GM21723 (cell line): Measurements from ENCODE around the gene KRT79.
"Not testable (repeated sequence)": the region's sequence is repeated elsewhere in the genome, so short reads cannot be mapped to it uniquely, and the experiment has no call there.

ENCODE experiments used
- ATAC-seq: cut with Tn5 transposase; IDR thresholded peaks from one replicate; pipeline ENCODE4 v1.9.1; 2021; ENCODE audit warnings: mild to moderate bottlenecking, moderate library complexity; ENCODE audit not compliant: unreplicated experiment

KRT79 gene

DNA sequence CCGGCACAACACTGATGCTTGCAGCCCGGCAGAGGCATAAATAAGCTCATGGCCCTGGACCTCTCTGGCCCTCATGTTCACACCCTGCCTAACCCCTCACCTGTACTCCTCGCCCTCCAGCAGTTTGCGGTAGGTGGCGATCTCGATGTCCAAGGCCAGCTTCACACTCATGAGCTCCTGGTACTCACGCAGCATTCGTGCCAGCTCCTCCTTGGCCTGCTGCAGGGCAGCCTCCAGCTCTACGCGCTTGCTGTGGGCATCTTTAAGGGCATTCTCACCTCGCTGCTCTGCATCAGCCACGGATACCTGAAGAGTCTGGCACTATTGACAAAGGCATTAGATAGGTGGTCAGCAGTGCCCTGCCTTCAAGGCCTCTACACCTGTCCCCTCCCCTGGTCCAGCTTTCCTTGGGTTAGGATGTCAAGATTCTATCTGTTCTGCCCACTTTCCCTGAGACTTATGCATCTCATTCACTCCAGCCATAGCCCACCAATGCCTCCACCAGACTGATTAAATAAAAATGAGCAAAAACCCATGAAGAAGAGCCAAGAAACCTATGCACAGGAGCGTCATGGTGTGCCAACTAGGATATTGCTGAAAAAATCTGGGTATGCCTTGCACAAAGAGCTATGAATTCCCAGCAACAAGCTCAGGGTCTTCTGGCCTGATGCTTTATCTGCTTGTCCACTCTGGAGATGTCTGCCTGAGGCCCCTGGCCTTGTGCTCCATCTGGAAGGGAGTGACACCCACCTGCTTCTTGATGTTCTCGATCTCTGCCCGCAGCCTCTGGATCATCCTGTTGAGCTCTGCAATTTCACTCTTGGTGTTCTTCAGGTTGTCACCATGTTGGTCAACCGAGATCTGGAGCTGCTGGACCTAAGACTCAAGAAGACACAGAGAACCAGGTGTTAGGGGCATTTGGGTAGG, 26.3 kb downstream of the KRT79 start:
- no peak for ATAC-seq

DNA sequence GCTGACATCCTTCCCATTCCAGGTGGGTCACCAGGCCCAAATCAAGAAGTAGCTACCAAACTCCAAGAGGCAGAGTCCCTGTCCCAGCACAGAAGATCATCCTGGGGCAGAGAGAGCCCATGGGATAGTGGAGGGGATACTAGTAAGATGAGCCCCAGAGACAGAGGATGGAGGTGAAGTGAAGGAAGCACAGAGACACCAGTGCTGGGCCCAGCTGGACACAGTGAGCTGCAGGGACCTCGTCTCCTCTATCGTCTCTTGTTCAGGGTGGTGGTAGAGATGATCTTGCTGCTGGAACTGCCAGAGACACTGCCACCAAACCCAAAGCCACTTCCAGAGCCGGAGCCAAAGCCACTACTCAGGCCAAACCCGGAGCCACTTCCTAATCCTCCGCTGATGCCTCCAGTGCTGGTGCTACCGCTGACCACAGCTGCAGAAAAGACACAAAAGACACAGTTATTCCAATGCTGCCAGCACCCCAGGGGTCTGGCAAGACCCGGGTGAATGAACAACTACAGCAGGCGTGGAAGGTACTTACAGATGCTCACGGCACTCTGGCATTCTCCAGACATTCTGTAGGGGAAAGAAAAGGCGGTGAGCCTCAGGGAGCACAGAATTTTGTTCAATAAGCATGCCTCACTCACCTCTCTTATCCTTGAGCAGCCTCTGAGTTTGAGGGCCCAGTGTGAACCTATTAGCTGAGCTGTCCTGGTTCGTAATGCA, 27.1 kb downstream of the KRT79 start:
- no peak for ATAC-seq

GRCh38 chr12:52806169-52806811, 27.8 kb downstream of the KRT79 start:
- no peak for ATAC-seq

DNA sequence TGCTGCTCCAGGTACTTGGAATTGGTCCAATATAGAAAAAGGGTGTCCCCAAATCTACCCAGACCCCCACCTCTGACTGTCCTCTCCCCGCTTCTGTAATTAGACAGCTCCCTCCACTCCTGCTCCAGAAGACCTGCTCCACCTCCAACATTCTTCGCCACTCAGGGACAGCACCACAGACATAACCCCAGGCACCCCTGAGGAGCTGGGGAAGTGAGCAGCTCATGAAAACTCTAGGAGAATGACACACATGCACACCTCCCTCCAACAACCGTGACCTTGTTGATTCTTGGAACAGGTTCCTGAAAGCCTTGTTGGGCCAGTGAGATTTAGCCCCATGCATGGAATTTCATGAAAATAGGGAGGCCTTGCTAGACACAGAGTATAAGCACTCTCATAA, 28.4 kb downstream of the KRT79 start:
- no peak for ATAC-seq

GRCh38 chr12:52805000-52805399, 29.1 kb downstream of the KRT79 start:
- no peak for ATAC-seq

DNA sequence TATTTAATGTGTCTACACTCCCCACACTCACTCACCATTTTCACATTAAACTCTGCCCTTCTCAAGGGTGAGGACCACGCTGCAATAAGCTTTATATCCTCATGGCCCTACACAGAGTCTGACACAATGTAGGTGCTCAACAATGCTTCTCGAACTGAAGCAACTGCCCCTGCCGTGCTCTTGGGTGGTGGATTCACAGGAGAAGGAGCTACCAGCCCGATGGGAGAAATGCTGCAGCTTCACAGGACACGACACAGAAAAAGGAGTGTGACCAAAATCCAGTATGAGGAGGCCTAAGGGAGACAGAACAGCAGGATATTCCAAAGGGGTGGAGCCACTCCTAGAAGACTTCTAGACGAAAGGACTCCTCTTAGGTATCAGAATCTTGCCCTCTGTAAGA, 31.7 kb downstream of the KRT79 start:
- no peak for ATAC-seq

DNA sequence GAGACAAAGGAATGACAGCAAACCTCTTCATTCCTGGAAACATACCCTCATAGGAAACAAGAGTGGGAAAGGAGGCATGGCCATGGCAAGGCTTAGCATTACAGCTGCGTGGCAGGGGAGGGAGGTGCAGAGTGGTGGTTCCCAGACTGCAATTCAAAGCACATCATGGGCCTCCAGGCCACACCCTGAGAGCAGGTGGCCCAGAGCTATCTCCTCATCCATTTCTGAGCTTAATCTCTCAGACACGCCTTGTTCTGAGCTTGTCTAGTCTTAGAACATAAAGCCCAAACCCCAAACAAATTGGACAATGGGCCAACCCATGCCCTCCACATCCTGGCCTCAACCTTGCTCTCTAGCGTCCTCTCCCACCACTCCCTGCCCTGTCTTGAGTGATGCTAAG, 32.3 kb downstream of the KRT79 start:
- ATAC-seq, result no peak

GRCh38 chr12:52800259-52800917, 33.7 kb downstream of the KRT79 start:
- ATAC-seq, result no peak

DNA sequence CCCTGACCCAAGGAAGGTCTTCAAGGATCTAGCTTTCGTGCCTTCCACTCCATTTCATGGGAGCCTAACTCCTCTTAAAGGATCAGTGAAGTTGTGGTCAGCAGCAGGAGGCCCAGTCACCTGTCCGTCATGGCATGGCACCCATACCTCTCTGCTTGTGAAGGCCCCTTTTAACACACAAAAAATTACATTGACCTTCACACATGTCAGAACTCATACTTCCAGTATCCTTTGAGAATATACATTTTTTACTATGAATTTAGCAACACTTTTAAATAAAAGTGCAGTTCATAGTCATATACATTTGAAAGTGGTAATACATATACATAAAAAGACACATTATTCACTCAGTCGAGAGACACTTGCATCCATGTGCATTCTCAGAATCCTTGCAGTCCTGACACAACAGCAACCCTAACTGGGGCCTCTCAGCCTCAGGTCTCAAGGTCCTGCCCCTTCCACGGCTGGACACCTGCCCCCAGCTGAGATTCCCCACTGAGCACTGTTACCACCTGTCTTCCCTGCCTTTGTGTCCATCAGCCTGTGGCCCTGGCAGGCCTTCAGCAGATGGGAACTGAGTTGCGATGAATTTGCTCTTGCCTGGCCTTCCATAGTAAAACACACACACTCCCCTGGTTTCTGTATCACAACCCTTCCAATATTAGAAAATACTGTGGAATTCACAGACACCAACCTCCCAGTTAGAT, 34.5 kb downstream of the KRT79 start:
- ATAC-seq, result no peak

DNA sequence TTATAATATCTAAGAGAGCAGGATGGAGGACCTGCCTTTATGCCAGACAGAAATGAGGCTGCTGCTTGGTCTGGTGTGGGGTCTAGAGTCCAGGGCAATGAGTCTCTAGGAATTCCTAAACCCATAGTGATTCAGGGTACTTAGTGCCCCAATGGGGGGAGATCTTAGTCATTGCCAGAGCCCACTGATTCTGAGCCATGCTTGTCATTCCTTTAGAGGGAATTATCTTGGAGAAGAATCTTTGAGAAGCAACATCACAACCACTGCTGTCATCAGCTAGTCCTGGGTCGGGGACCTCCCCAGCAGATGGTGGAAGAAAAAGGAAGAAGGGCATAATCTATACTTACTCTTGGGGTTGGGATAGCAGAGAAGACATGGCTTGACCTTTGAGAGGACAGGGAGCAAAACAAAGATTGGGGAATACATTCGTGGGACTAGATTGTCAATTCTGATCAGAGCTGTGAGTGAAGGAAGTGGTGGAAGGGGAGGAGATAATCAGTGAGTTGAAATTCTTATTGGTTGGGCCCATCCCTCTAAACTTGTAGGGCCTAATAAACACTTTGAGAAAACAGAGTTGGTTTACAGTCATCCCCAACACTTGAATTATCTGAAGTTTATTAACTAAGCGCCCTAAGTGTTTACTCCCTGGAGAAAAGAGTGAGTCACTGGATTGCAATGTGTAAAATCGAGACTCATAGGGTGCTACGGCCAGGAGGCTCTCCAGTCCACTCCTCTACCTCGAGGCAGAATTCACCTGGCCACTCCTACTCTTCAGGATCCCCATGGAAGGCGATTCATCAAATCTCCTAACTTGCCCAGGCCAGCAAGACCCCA, 35.2 kb downstream of the KRT79 start:
- ATAC-seq, result no peak

- no peak for ATAC-seq
These were observed 36.0 kb downstream of the KRT79 start for GRCh38 chr12:52798003-52798670.

GRCh38 chr12:52797529-52797894, 36.6 kb downstream of the KRT79 start:
- ATAC-seq, result no peak

- no peak for ATAC-seq
These were observed 37.1 kb downstream of the KRT79 start for GRCh38 chr12:52796839-52797528.

GRCh38 chr12:52796429-52796794, 37.7 kb downstream of the KRT79 start:
- ATAC-seq, result no peak

GRCh38 chr12:52795694-52796428, 38.2 kb downstream of the KRT79 start, which contains the start of gene KRT3:
KRT3 (minus strand) TSS chr12:52796117; CDS start chr12:52796042, 75 bp downstream.
- no peak for ATAC-seq

- not testable (repeated sequence) for ATAC-seq
These were observed 38.8 kb downstream of the KRT79 start for GRCh38 chr12:52795332-52795674.

- no peak for ATAC-seq
These were observed 39.4 kb downstream of the KRT79 start for GRCh38 chr12:52794479-52795331.
